DMS53 treated with DMSO at 0.1 percent for 48 hours (cell line): ENCODE results near the gene DMRTA2.

Source experiments
- DNase-seq: peaks from one replicate; lab custom pipeline; 2025; ENCODE audit not compliant: unreplicated experiment; lab: John Stamatoyannopoulos, UW

DMRTA2 gene

GRCh38 chr1:50424045-50424883 is 1.0 kb upstream of the DMRTA2 start:
- DNase-seq, result peak; percentile 72

- peak; percentile 87 for DNase-seq
Observed at GRCh38 chr1:50423670-50424000, 392 bp upstream of the DMRTA2 start.

GRCh38 chr1:50422675-50422945 is 633 bp downstream of the DMRTA2 start:
- DNase-seq, result no peak

- no peak for DNase-seq
Observed at GRCh38 chr1:50421768-50422674, 1.2 kb downstream of the DMRTA2 start.

GRCh38 chr1:50421366-50421748 is 1.9 kb downstream of the DMRTA2 start:
- DNase-seq, result no peak

GRCh38 chr1:50420689-50421365 is 2.4 kb downstream of the DMRTA2 start:
- peak; percentile 29 for DNase-seq

GRCh38 chr1:50419907-50420677 is 3.2 kb downstream of the DMRTA2 start:
- DNase-seq, result peak; percentile 33

GRCh38 chr1:50419192-50419906 is 3.9 kb downstream of the DMRTA2 start:
- peak; percentile 39 for DNase-seq

- peak; percentile 15 for DNase-seq
Observed at GRCh38 chr1:50418600-50419109, 4.6 kb downstream of the DMRTA2 start.

GRCh38 chr1:50417946-50418599 is 5.2 kb downstream of the DMRTA2 start:
- DNase-seq, result peak; percentile 22

GRCh38 chr1:50417507-50417906 is 5.7 kb downstream of the DMRTA2 start:
- DNase-seq, result no peak

GRCh38 chr1:50416553-50417453 is 6.4 kb downstream of the DMRTA2 start:
- DNase-seq, result no peak

GRCh38 chr1:50416150-50416527 is 7.1 kb downstream of the DMRTA2 start:
- DNase-seq, result no peak

- no peak for DNase-seq
Observed at GRCh38 chr1:50415235-50416149, 7.8 kb downstream of the DMRTA2 start.

- no peak for DNase-seq
Observed at GRCh38 chr1:50414853-50415234, 8.4 kb downstream of the DMRTA2 start.

GRCh38 chr1:50412813-50413476 is 10.3 kb downstream of the DMRTA2 start:
- no peak for DNase-seq

- no peak for DNase-seq
Observed at GRCh38 chr1:50405814-50406213, 17.4 kb downstream of the DMRTA2 start.
